HG02610 (cell line): ENCODE results near the gene PHF12.
A peak's percentile ranks its signal among the peaks of the same experiment; 100 is the strongest.
"Not testable (repeated sequence)": the region's sequence is repeated elsewhere in the genome, so short reads cannot be mapped to it uniquely, and the experiment has no call there.

Source experiments
- ATAC-seq: cut with Tn5 transposase; IDR thresholded peaks from one replicate; pipeline ENCODE4 v1.9.1; 2021; ENCODE audit warnings: mild to moderate bottlenecking, moderate library complexity; ENCODE audit not compliant: unreplicated experiment

Gene PHF12

GRCh38 chr17:28937044-28937729 is 14.1 kb downstream of the PHF12 start:
- no peak for ATAC-seq

- no peak for ATAC-seq
Measured at GRCh38 chr17:28935744-28936460, 15.4 kb downstream of the PHF12 start.

- ATAC-seq, result not testable (repeated sequence)
Measured at GRCh38 chr17:28934508-28934907, 16.8 kb downstream of the PHF12 start.

DNA sequence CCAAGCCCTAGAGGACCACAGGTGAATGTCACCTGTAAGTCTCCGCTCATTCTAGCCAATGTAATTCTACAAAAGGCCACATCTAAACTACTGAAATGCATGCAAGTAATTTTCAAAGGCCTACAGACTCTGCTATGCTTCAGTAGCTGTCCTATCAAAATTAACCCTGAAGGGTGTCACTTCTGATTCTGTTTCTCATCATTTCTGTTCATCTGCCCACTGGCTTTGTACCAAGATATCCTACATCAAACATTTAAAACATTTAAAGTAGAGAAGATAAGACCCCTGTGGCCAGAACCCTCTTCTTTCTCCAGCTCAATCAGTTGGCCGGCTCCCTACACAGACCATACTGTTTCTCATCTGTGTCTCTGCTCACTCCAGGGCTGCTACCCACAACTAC is 21.5 kb downstream of the PHF12 start:
- no peak for ATAC-seq

DNA sequence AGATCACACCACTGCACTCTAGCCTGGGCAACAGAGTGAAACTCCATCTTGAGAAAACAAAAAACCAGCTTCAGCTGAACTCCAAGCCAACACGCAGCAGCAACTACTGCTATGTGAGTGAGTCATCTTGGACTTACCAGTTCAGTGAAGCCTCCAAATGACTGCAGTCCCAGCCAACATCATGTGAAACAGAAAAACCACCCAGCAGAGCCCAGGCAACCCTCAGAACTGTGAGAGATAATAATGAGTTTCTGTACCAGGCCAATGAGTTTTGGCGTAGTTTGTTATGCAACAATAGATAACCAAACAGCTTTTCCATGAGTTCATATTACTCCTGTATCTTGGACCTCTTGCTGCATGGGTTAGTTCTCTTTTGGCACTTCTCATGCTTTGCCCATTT is 23.3 kb downstream of the PHF12 start:
- ATAC-seq, result peak; percentile 68

- no peak for ATAC-seq
Measured at GRCh38 chr17:28926786-28927185, 24.5 kb downstream of the PHF12 start.

GRCh38 chr17:28926366-28926765 is 25.0 kb downstream of the PHF12 start:
- ATAC-seq, result no peak

- no peak for ATAC-seq
Measured at GRCh38 chr17:28925912-28926365, 25.4 kb downstream of the PHF12 start.

GRCh38 chr17:28920201-28920600 is 31.1 kb downstream of the PHF12 start:
- ATAC-seq, result no peak

- ATAC-seq, result no peak
Measured at GRCh38 chr17:28918295-28918694, 33.0 kb downstream of the PHF12 start.

DNA sequence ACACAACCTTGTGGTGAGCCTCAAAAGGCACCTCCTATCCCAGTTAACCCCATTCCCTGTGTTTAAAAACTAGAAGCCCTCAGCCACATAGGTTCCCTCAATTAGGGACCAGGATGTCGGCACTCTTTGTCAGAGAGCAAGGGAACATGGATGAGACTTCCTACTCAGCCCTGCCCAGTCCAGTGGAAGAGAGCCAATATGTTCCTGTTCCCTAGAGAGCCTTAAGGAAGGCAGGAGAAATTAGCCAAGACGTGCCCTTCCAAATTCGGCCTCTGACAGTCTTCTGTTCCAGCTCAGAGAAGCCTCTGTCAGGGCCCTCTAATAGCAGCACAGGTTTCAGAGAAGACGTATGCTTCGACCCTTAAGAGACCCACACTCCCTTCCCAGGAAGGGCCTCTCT is 33.9 kb downstream of the PHF12 start:
- ATAC-seq, result no peak

GRCh38 chr17:28917029-28917428 is 34.3 kb downstream of the PHF12 start:
- no peak for ATAC-seq

- no peak for ATAC-seq
Measured at GRCh38 chr17:28916302-28916934, 34.9 kb downstream of the PHF12 start.

- no peak for ATAC-seq
Measured at GRCh38 chr17:28912938-28913333, 38.4 kb downstream of the PHF12 start.

DNA sequence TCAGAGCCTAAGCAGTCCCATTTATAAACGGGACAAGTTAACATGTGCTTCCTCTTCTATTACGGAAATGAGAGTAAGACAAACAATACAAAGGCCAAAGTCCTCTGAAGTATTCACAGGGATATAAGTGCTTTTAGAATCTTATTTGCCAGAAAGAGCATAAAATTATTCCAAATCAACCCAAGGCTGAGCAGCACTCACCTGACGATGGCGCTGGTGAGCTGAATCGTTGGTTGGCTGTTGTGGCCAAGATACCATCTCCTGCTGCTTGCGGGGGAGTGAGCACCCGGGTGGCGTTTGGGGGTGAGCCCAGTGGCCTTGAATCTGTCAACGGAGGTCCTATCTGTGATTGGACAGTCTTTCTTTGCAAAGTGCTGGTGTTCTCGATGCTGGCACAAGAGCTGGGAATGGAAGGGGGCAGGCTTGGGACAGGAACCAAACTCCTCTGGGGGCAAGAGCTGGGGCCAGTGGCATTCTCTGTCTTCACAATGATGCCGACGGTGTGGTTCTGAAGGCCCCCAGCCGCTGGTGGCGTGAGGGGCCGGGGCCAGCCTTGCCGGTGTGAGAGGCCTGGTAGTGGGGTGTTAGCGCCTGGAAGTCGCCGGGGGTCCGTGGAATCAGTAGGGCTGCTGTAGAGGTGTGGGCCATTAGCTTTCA is 38.9 kb downstream of the PHF12 start:
- ATAC-seq, result no peak

DNA sequence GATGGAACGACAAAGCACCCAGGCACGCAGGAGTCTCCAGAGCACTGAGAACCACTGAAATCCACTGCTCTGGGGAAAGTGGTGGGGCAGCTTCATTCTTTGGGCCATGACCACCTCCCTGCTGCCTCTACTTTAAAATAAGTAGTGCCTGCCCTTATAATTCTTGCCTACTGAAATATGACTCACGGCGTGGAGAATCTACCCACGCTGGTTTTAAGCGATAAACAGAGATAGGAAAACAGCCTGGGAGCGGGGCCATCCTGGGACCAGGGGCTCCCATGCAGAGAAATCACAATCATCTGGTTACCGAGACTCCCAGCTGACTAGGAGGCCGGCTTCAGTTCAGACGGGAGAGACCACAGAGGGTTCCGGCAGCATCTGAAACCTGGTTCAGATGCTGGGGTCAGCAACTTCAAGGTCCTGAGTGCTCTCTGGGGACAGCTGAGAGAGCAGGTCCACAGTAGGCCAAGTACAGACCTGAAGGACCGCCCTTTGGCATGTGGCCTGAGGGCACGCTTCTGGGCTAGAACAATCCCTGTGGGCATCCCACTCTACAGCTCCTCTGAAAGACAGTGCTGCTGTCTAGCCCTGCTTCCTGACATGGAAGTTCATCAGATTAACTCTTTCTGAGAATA is 39.8 kb downstream of the PHF12 start:
- no peak for ATAC-seq

DNA sequence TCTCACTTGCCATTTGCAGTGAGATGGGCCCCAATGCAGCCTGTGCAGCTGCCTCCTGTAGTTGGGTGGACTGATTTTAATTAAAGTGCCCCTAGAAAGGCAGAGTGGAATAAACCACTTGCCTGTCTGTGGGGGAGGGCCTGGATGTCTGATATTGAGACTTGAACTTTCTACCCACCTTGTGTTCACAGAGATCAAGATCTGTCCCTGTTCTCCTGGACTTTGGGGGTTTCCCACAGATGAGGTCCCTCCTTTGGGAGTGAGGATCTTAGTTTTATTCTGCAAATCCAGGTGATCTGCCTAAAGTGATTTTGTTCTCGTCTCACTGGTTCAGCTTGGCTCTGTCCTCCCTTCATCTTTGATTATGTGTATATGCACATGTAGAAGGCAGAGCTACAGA is 40.8 kb downstream of the PHF12 start:
- ATAC-seq, result no peak

- no peak for ATAC-seq
Measured at GRCh38 chr17:28908640-28909167, 42.6 kb downstream of the PHF12 start.

GRCh38 chr17:28907709-28908475 is 43.4 kb downstream of the PHF12 start:
- no peak for ATAC-seq
